ENCODE results near the gene SRPK1.

The SRPK1 gene

DNA sequence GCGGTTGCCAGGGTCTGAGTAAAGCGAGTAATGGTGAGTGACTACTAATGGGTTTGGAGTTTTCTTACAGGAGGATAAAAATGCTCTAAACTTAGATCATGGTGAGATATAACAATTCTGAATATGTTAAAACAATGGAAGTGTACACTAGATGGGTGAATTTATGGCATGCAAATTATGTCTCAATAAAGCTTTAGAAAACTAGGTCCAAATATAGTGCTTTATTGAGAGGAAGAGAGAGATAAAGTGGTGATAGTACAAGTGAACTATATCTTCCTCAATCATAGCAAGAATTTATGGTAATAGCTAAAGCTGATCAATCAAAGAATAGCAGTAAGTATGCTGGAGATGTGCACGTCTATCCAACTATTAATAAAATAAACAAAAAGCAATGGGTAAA is 23.9 kb downstream of the SRPK1 start:
- DNase-seq: no peak

DNA sequence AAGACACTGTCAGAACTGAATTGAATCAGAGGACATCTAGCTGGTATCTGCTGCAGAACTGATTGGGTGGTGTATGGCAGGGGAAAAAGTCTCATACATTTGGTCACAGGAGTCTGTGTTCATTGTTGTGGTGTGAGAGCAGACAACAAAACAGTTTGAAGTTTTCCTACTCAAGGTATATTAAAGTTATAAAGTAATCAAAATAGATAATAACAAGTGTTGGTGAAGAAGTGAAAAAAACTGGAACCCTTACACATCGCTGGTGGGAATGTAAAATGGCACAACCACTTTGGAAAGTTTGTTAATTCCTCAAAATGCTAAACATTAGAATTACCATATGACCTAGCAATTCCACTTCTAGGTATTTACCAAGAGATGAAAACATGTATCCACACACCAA is 24.7 kb downstream of the SRPK1 start:
- no peak for DNase-seq

DNA sequence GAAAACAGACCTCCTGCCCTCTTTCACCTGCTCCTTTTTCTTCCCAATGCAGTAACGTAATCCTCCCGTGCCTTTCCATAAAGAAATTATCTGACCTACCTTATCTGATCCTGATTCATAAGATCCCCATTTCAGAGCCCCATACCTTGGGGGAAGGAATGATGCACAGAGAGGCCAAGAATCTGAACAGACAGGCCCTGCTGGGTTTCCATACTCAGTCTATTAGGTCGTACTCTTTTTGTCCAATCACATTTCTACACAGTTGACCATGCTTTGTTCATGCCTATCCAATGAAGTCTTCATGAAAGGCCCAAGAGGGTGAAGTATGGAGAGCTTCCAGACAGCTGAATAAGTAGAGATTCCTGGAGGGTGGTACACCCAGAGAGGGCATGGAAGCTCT is 25.3 kb downstream of the SRPK1 start:
- no peak for DNase-seq

DNA sequence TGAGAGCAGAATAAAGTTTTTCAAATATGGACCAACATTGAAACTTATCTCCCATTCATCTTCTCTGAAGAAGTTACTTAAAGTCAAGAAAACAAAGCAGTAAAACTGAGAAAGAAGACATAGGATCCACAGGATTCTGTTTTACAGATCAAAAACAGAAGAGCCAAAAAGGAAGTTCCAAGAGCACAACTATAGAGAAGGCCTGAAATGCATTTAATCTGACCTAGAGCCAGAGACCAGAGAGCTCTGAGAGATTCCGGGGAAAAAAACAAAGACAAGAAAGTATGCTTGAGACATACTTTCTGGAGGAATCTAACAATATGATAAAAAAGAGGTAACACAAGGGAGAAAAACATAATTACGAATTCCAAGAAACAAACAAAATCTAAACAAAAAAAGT is 26.1 kb downstream of the SRPK1 start:
- DNase-seq: no peak

DNA sequence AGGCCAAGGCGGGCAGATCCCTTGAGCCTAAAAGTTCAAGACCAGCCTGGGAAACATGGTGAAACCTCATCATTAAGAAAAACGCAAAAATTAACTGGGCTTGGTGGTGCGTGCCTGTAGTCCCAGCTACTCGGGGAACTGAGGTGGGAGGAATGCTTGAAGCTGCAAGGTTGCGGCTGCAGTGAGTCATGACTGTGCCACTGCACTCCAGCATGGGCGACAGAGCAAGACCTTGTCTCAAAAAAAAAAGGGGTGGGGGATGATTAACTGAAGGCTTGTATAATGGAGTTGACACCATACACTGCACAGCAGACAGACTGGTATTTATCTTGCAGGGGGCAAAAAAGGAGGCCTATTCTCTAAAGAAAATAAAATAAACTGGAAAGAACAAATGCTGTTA is 27.7 kb downstream of the SRPK1 start:
- DNase-seq: no peak

DNA sequence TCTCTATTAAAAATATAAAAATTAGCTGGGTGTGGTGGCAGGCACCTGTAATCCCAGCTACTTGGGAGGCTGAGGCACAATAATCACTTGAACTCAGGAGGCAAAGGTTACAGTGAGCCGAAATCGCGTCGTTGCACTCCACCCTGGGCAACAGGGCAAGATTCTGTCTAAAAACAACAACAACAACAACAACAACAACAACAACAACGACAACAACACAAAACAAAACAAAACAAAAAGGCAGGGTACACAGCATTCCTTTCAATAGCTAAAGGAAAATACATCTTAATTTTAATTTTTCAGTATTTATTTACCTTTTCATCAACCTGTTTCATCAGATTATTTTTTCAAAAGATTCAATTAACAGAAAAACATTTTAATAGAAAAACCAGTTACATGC is 28.4 kb downstream of the SRPK1 start:
- no peak for DNase-seq

DNA sequence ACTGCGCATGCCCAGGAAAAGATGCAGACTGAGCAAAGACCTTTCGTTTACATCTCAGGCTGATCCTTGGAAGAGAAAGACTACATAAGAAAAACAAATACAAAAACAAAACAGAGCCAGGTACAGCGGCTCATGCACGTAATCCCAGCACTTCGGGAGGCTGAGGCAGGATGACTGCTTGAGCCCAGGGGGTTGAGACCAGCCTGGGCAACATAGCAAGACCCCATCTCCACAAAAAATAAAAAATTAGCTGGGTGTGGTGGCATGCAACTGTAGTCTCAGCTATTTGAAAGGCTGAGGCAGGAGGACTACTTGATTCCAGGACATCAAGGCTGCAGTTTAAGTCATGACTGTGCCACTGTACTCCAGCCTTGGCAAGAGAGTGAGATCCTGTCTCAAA is 41.7 kb downstream of the SRPK1 start:
- DNase-seq: no peak

DNA sequence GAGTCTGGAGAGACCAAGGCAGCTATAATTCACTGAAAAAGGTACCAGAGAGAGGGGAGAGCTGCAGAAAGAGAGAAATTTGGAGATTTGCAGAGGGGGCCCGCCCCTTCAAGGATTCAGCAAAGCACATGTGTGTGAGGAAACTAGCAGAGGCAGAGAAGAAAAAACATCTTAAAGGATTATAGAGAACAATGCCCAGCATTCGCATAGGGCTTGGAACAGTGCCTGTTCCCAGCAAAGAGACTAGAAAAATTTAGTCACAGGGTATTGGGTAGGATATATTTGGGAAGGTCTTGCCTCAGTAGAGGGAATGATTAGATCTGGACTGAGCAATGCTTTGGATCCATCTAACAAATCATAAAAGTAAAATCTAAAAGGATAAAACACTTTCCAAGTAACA is 44.0 kb downstream of the SRPK1 start:
- DNase-seq: no peak

DNA sequence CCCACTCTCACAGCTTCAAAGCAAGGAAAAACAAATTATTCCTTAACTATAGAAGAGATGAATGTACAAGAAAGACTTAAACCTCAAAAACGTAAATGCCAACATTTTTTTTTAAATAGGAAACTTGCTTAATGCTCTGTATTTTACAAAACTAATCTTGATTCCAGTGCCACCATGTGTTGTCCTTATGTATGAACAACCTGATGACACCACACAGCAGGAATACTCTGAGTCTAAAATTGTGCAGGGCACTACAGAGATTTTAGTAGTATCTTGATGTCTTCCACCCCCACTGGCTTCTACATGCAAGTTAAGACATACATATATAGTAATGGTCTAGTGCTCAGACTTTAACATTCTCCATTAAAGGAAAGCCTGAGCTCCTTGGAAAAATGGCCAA is 46.2 kb downstream of the SRPK1 start:
- no peak for DNase-seq

DNA sequence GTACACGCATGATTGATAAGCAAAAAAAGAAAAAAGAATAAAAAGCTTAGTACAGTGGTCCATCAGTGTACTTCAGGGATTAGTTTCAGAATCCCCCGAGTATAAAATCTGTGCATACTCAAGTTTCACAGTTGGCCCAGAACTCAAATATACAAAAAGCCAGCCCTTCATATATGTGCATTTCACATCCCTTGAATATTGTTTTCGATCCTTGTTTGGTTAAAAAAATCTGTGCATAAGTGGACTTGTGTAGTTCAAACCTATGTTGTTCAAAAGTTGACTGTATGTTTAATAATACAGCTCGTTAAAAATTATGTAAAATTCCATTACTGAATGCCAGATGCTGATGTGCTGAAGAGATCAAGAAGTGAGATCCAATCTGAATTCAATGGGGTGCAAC is 61.5 kb downstream of the SRPK1 start:
- no peak for DNase-seq

DNA sequence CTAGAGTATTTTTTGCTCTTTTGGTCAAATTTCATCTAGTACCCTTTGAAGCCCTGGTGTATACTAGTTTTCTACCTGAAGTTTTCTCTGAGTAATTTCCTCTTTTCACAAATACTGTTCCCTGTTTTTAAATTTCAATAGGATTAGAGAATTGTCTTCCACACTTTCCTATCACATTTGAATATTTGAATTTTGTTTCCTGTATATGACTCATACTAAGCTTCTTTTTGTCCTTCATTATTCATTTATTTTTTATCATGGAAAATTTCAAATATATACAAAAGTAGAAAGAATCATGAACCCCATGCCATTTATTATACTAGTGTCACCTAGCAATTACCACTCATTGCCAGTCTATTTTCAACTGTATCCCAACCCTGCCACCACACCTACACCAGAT is 63.0 kb downstream of the SRPK1 start:
- DNase-seq: no peak

DNA sequence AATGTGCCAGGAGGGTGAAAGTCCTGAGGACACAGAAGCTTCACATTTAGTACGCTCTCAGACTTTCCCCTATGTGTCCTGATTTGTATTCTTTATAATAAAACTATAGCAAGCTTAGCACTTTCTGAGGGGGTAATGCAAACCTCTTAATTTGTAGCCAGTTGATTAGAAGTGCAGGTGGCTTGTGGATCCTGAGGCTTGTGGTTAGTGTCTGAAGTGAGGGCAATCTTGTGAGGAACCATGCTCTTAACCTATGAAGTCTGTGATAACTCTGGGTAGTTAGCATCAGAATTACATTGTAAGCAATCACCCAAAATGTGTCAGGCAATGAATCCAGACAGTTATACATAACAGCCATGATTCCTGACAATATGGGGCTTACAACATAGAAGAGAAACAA is 64.6 kb downstream of the SRPK1 start:
- no peak for DNase-seq

DNA sequence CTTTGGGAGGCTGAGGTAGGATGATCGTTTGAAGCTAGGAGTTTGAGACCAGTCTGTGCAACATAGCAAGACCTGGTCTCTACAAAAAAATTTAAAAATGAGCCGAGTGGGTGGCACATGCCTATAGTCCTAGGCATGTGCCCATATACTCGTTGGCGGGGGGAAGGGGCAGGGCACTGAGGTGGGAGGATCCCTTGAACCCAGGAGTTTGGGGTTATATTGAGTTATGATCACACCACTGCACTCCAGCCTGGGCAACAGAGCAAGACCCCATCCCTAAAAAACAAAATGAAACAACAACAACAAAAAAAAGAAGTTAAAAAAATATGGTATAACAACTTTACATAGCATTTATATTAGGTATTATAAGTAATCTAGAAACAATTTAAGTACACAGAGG is 67.9 kb downstream of the SRPK1 start:
- no peak for DNase-seq

DNA sequence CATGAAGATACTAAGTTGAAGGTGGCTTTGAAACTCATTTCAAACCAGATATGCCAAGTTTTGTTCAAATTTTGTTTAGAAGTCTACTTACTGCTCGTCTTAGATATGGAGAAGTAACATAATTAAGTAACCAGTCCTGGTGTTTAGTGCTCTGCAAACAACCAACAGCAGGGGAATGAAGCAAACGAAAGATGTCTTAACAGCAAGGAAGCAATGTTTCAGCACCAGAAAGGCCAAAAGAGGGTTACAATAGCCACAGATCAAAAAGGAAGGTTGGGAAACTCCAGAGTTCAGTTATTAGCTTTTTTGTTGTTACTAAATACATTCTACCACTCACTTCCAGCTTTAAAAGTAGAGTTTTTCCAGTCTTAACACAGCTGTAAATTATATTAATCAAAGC is 70.7 kb downstream of the SRPK1 start:
- DNase-seq: no peak

DNA sequence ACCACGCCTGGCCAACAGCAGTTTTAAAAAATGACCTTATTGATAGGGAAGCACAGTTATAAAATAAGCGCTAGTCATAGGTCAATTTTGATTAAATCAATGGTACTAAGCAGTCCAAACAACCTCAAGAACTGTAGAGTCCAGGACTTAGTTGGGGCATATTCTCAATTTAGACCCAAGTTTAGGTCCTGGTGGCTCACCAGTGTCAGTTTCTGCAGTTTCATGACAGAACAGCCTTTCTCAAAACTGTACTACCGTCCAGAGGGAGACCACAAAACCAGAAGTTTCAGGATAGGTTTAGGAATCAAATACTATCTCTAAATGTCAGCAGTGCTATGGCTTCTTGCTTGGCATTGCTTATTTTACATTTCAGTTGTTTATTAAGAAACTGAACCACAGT is 76.6 kb downstream of the SRPK1 start:
- no peak for DNase-seq

DNA sequence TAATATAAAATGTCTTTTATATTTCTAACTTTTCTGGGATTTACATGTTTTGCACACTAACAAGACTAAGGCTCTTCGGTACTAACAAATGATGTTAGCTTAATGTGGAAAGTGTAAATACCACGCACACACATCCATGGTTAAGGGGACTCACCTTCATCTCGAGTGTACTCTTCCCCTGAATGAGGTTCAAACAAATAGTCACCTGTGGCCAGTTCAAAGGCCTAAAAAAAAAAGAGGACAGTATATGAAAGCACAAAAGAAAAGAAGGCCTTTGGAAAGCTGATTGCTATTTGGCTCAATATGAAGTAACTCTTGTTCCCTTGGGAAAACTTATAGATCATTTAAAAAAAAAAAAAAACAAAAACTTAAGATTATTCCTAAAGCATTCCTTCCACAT is 78.5 kb downstream of the SRPK1 start:
- DNase-seq: no peak

DNA sequence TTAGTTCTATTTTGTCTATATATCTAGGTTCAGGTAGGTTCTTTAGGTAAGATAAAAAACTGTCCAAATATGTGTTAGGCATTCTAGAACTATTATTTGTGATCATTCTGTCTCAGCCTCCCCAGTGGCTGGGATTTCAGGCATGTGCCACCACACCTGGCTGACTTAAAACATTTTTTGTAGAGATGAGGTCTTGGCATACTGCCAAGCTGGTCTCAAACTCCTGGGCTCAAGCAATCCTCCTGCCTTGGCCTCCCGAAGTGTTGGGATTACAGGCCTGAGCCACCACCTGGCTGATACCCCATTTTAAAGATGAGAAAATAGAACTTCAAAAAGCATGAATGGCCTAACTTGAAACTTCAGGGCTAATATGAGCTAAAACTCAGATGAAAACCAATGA is 81.9 kb downstream of the SRPK1 start:
- no peak for DNase-seq

DNA sequence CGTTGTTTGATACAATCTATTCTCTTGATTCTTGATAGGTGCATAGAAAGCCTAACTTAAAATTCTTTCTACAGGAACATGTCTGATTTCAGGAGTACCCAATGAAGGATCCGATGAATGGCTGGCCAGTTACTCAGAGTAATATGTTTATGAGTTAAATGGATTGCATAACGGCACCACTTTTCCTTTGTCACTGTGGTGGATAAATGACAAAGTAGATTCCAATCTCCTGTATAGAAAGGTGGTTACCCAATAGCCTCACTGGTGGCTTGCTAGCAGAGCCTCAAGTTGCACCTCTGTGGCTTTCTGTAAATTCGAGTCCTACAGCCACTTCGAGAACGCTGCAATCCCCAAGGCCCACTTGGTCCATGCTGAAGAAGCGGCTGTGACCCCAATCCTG is 87.4 kb downstream of the SRPK1 start:
- DNase-seq: no peak

DNA sequence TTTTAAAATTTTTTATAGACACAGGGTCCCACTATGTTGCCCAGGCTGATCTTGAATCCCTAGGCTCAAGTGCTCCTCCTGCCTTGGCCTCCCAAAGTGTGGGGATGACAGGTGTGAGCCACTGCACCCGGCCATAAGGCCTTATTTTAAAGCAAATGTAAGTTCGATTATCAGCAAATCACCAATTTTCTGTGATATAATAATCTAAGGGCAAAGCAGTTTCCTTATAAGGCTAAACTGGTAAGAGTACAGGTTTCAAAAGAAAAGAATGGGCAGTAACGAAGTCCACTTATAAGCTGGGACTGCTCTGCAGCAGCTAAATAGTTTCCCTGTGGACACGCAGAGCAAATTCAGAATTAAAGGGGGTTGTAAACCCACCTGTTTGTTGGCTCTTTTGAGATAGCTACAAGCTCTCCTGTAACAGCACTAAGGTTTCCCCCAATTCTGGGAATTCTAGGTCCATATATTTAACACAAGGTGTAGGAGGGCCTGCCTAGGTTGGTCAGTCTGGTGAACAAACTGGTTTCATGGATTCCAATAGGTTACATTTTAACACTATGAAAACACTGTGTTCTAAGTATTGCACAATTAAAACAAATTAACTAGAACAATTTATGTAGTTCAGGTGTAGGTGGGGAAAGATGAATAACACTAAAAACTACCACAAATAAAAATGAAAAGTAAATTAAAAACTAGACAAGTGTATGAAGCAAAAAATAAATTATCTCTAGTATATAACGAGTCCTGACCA is 89.5 kb downstream of the SRPK1 start:
- DNase-seq: no peak

DNA sequence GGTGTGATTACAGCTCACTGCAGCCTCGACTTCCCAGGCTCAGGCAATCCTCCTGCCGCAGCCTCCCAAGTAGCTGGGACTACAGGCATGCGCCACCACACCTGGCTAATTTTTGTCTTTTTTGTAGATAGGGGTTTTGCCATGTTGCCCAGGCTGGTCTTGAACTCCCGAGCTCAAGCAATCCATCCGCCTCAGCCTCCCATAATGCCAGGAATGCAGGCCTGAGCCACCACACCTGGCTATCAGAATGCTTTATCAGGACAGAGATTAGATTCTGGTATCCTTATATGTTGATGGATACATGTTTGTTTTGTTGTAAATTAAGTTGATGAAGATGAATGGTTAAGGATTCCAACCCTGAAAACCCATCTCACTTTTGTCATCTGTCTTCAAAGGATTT is 91.6 kb downstream of the SRPK1 start:
- no peak for DNase-seq

DNA sequence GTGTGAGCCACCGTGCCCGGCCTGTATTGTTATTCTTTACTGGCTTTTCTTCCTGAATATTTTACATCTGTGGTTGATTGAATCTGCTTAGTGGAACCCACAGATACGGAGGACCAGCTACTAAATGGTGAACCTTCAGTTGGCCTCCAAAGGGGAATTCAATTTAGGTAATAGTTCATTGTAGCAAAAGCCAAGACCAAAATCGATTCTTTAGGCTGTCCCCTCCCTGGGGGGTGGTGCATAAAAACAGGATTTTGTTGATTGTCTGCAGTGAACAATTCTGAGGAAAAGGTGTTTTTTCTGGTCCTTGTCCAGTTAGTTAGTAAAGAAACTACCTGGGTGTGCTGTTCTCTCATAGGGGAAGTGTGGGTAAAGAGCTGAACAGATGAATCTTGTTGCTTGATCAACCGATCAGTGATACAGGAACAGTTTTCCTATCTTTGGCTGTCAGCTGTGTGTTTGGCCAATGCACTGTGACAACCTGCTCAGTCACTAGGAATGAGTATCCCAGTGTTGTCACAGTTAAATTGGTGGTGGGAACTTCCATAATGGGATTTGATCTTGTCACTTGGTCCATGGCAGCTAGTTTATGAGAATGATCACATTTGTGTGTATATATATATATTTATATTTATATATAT is 96.2 kb downstream of the SRPK1 start:
- DNase-seq: no peak

DNA sequence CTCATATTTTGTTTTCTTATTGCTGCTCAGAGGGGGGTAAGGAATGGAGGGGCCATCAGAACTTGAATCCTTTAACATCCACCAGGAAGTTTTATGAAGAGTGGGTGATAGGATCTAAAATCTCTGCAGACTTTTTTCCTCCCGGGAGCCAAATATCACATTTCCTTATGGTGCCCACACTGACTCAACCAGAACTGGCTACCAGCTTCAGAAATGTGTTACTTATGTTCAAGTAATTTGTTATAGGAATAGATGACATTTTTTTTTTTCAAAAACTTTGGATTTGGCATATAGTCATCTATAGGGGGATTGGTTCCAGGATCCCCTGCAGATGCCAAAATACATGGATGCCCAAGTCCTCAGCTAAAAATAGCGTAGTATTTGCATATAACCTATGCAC is 97.3 kb downstream of the SRPK1 start:
- no peak for DNase-seq

DNA sequence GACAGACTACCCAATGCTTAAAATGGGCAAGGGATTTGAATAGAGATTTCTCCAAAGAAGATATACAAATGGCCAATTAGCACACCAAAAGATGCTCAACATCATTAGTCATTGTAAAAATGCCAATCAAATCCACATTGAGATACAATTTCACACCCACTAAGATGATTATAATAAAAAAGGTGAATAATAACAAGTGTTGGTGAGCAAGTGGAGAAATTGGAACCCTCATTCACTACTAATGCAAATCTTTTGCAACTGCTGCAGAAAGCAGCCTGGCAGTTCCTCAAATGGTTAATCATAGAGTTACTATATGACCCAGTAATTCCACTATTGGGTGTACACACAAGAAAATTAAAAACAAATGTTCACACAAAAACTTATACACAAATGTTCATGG is 103.4 kb downstream of the SRPK1 start:
- no peak for DNase-seq

DNA sequence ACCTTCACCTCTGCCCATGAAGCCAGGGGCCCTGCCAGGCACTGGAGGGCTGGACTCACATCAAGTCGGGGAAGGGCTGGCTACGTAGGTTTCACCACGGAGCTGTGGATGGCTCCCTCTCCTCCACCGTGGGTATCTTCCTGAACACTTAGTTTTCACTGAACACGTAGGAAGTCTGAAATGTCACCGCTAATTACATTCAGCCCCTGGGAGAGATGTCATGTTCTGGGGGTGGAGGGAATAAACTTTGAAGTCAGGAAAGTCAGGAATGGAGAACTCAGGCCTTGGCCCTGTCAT is 109.3 kb downstream of the SRPK1 start:
- DNase-seq: no peak

DNA sequence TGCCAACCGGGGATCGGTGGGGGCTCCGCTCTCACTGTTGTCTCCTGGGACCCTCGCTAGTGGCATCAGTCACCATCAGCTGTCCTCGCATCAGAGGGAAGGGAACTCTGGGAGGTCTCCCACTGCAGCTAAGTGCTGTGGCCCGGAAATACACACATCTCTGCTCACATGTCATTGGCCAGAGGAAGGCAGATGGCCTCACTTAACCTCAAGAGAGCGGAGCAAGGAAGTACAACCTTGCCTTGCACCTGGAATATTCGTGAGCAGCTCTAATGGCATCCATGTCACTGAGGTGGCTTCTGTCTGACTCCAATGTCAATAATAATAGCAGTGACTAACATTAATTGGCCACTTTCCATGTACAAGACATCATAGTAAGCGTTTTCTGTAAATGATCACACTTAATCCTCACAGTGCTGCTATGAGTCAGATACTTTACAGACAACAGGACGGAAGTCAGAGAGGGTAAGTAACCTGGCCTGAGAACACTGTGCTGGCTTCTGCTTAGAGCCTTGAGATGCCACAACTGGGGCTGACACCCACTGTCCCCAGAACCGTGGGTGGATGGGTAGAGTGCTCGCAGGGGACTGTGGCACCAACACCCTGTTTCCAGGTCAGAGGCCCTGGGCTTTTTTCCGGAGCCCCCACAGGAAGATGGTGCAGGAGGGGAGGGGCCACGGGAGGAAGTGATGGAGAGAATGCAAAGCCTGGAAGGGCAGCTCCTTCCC is 109.8 kb downstream of the SRPK1 start:
- DNase-seq: no peak

Data from activated effector memory CD4-positive, alpha-beta T cell treated with Interleukin-2 at 50 U/mL for 16 hours (primary cell).